ENCODE results near the gene INSR. TPM values are rescaled to one million over a fixed set of nuclear protein-coding genes. Genes with fewer than 3 reads are reported as not detected.

The INSR gene
- total RNA-seq, 1 experiment from 2014 or later, result 2.5 TPM

- POLR2A ChIA-PET, result no interaction called here
- Histone ChIP-seq H3K4me1 (ENCODE audit: control insufficient read depth, insufficient read depth, low read length) (no peaks in the 10 kb centered on the region), H3K4me3 (ENCODE audit: low read depth in 2 of 2, low read length in 2 of 2) (no peak overlapping the region), H3K27ac (ENCODE audit: low read length) (no peak overlapping the region), H3K36me3 (ENCODE audit: control insufficient read depth, insufficient read depth, low read length) (no peaks in the 10 kb centered on the region), H3K9me3 (ENCODE audit: control insufficient read depth, insufficient read depth, low read depth, low read length) (no peaks in the 10 kb centered on the region), H3K27me3 (ENCODE audit: control insufficient read depth, insufficient read depth, low read length) (no peaks in the 10 kb centered on the region)
- no TSS peak for BruUV-seq (replicated peaks)
- CTCF ChIA-PET, result no interaction called here
- intact Hi-C loops (cut with micrococcal nuclease; ENCODE audit: unreplicated experiment) (no loop called here), in situ Hi-C loops (cut with HindIII; ENCODE audit: low pct_unique_long_range_greater_than_20kb, low sequenced_read_pairs) (no loop called here)
- ATAC-seq (no peak), DNase-seq (ENCODE audit: low read depth, low spot score) (no peak)
- TF ChIP-seq REST (IDR thresholded peaks at IDR 0.05; ENCODE audit: insufficient read depth in 1 of 2, low read depth in 2 of 2, low read length in 1 of 2) (no peak), CTCF (IDR thresholded peaks at IDR 0.05) (no peak), POLR2AphosphoS5 (IDR thresholded peaks at IDR 0.05; ENCODE audit: low read depth, low read length) (no peak), TCF7L2 (IDR thresholded peaks at IDR 0.05; ENCODE audit: low read depth, low read length) (no peak), SIN3A (IDR thresholded peaks at IDR 0.05; ENCODE audit: borderline replicate concordance, insufficient read depth, low read depth, low read length) (no peak)
Measured at GRCh38 chr19:7176792-7177191, 117.4 kb downstream of the INSR start.

- in situ Hi-C loops (cut with HindIII; ENCODE audit: low pct_unique_long_range_greater_than_20kb, low sequenced_read_pairs), result no loop called here
- Histone ChIP-seq H3K4me1 (ENCODE audit: control insufficient read depth, insufficient read depth, low read length) (no peaks in the 10 kb centered on the region), H3K4me3 (ENCODE audit: low read depth in 2 of 2, low read length in 2 of 2) (no peak overlapping the region), H3K27ac (ENCODE audit: low read length) (no peak overlapping the region), H3K9me3 (ENCODE audit: control insufficient read depth, insufficient read depth, low read depth, low read length) (no peaks in the 10 kb centered on the region), H3K27me3 (ENCODE audit: control insufficient read depth, insufficient read depth, low read length) (no peaks in the 10 kb centered on the region), H3K36me3 (ENCODE audit: control insufficient read depth, insufficient read depth, low read length) (no peaks in the 10 kb centered on the region)
- intact Hi-C loops (cut with micrococcal nuclease; ENCODE audit: unreplicated experiment), result no loop called here
- no peak for DNase-seq (ENCODE audit: low read depth, low spot score)
- ChIA-PET CTCF (no interaction called here), POLR2A (no interaction called here)
- TF ChIP-seq REST (IDR thresholded peaks at IDR 0.05; ENCODE audit: insufficient read depth in 1 of 2, low read depth in 2 of 2, low read length in 1 of 2) (no peak), SIN3A (IDR thresholded peaks at IDR 0.05; ENCODE audit: borderline replicate concordance, insufficient read depth, low read depth, low read length) (no peak), POLR2AphosphoS5 (IDR thresholded peaks at IDR 0.05; ENCODE audit: low read depth, low read length) (no peak), CTCF (IDR thresholded peaks at IDR 0.05) (no peak), TCF7L2 (IDR thresholded peaks at IDR 0.05; ENCODE audit: low read depth, low read length) (no peak)
- BruUV-seq (replicated peaks), result no TSS peak
- no peak for ATAC-seq
Measured at GRCh38 chr19:7172794-7173193, 121.4 kb downstream of the INSR start.

Data from Panc1 (cell line).